ENCODE results near the gene MUTYH. TPM values are rescaled to one million over a fixed set of nuclear protein-coding genes. Genes with fewer than 3 reads are reported as not detected.
"Not testable (repeated sequence)": the region's sequence is repeated elsewhere in the genome, so short reads cannot be mapped to it uniquely, and the experiment has no call there.

MUTYH gene
- total RNA-seq, 1 experiment from 2014 or later, result 26.8 TPM

DNA sequence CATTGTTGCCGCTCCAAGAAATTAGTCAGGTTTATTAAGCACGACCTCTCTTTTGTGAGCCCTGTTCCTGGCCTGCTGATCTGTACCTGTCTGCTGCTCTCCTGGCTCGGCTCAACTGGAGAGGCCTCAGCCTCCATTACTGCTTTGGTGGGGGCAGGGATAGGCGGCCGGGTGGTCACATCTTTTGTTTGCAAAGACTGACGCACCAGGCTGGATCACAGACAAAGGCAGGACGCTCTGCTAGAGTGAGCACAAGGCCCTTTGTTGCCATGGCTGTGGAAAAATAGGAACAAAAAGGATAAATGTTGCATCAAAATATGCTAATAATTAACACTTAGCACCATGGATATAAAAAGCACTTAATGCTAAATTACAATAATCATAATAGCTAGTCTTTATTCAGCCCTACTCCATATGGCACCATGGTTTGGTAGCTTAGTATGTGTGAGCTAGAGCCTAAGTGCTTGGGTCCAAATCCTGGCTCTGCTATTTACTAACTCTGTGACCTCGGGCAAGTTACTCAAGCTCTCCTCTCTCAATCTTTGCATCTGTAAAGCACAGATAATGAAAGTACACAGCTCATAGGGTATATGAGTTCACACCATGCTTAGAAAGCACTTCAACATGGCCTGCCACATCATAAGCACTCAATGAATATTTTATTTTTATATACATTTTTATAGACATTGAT, 42.4 kb downstream of the MUTYH start:
- no TSS peak for BruUV-seq (replicated peaks)
- POLR2A ChIA-PET (ENCODE audit: low non-redundant PET), result no interaction called here
- no peak for DNase-seq (ENCODE audit: low spot score)

GRCh38 chr1:45291716-45292115, 48.5 kb downstream of the MUTYH start:
- intact Hi-C loops (cut with micrococcal nuclease; ENCODE audit: unreplicated experiment), result no loop called here
- no peaks in the 10 kb centered on the region for H3K9me3 ChIP-seq (ENCODE audit: low read depth, low read length, poor library complexity, severe bottlenecking)
- POLR2A ChIA-PET (ENCODE audit: low non-redundant PET), result no interaction called here

More for the DNA sequence above, 42.4 kb downstream of the MUTYH start:
- Histone ChIP-seq H3K4me3 (ENCODE audit: low read depth, low read length, poor library complexity, severe bottlenecking) (no peak overlapping the region), H3K9me3 (ENCODE audit: low read depth, low read length, poor library complexity, severe bottlenecking) (no peaks in the 10 kb centered on the region), H3K4me1 (ENCODE audit: insufficient read depth, low read length, poor library complexity, severe bottlenecking) (peaks cover 1% of the 10 kb centered on the region), H3K36me3 (ENCODE audit: insufficient read depth, low read length, poor library complexity, severe bottlenecking) (no peaks in the 10 kb centered on the region), H3K27ac (ENCODE audit: low read depth, low read length, poor library complexity, severe bottlenecking) (no peak overlapping the region), H3K27me3 (replicated peaks; ENCODE audit: insufficient read depth, low read depth, low read length, poor library complexity) (no peaks in the 10 kb centered on the region)
- TF ChIP-seq CTCF (conservative IDR thresholded peaks at IDR 0.05; ENCODE audit: low read depth, low read length) (no peak), EZH2 (IDR thresholded peaks at IDR 0.05; ENCODE audit: borderline replicate concordance, low read depth, low read length, poor library complexity, severe bottlenecking) (no peak)
- CTCF ChIA-PET, result interaction anchor here (1.5 kb wide), 1 partner anchor 283 kb away, joined by 3 read pairs; no protein-coding TSS in a partner anchor
- intact Hi-C loops (cut with micrococcal nuclease; ENCODE audit: unreplicated experiment), result no loop called here

GRCh38 chr1:45291002-45291401, 49.2 kb downstream of the MUTYH start:
- POLR2A ChIA-PET (ENCODE audit: low non-redundant PET); DNase-seq (ENCODE audit: low spot score); H3K27ac ChIP-seq (ENCODE audit: low read depth, low read length, poor library complexity, severe bottlenecking); H3K9me3 ChIP-seq (ENCODE audit: low read depth, low read length, poor library complexity, severe bottlenecking); H3K27me3 ChIP-seq (replicated peaks; ENCODE audit: insufficient read depth, low read depth, low read length, poor library complexity); H3K36me3 ChIP-seq (ENCODE audit: insufficient read depth, low read length, poor library complexity, severe bottlenecking); H3K4me3 ChIP-seq (ENCODE audit: low read depth, low read length, poor library complexity, severe bottlenecking); H3K4me1 ChIP-seq (ENCODE audit: insufficient read depth, low read length, poor library complexity, severe bottlenecking); intact Hi-C loops (cut with micrococcal nuclease; ENCODE audit: unreplicated experiment); BruUV-seq (replicated peaks): not testable (repeated sequence)
- CTCF ChIA-PET, result interaction anchor here (0.7 to 1.2 kb wide), 2 partner anchors 11 to 12 kb away, joined by 4 to 5 read pairs; no protein-coding TSS in a partner anchor

More at GRCh38 chr1:45291716-45292115, 48.5 kb downstream of the MUTYH start:
- TF ChIP-seq EZH2 (IDR thresholded peaks at IDR 0.05; ENCODE audit: borderline replicate concordance, low read depth, low read length, poor library complexity, severe bottlenecking) (no peak), CTCF (conservative IDR thresholded peaks at IDR 0.05; ENCODE audit: low read depth, low read length) (no peak)
- Histone ChIP-seq H3K36me3 (ENCODE audit: insufficient read depth, low read length, poor library complexity, severe bottlenecking) (no peaks in the 10 kb centered on the region), H3K4me3 (ENCODE audit: low read depth, low read length, poor library complexity, severe bottlenecking) (no peak overlapping the region), H3K27ac (ENCODE audit: low read depth, low read length, poor library complexity, severe bottlenecking) (no peak overlapping the region), H3K4me1 (ENCODE audit: insufficient read depth, low read length, poor library complexity, severe bottlenecking) (no peaks in the 10 kb centered on the region), H3K27me3 (replicated peaks; ENCODE audit: insufficient read depth, low read depth, low read length, poor library complexity) (no peaks in the 10 kb centered on the region)
- DNase-seq (ENCODE audit: low spot score), result no peak
- CTCF ChIA-PET, result interaction anchor here (1.2 kb wide), 1 partner anchor 12 kb away, joined by 4 read pairs; no protein-coding TSS in a partner anchor
- no TSS peak for BruUV-seq (replicated peaks)

DNA sequence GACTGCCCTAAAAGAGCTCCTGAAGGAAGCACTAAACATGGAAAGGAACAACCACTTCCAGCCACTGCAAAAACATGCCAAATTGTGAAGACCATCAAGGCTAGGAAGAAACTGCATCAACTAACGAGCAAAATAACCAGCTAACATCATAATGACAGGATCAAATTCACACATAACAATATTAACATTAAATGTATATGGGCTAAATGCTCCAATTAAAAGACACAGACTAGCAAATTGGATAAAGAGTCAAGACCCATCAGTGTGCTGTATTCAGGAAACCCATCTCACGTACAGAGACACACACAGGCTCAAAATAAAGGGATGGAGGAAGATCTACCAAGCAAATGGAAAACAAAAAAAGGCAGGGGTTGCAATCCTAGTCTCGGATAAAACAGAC, 53.7 kb downstream of the MUTYH start:
- BruUV-seq (replicated peaks); H3K9me3 ChIP-seq (ENCODE audit: low read depth, low read length, poor library complexity, severe bottlenecking); H3K27me3 ChIP-seq (replicated peaks; ENCODE audit: insufficient read depth, low read depth, low read length, poor library complexity); H3K27ac ChIP-seq (ENCODE audit: low read depth, low read length, poor library complexity, severe bottlenecking); H3K4me1 ChIP-seq (ENCODE audit: insufficient read depth, low read length, poor library complexity, severe bottlenecking); DNase-seq (ENCODE audit: low spot score); H3K4me3 ChIP-seq (ENCODE audit: low read depth, low read length, poor library complexity, severe bottlenecking); POLR2A ChIA-PET (ENCODE audit: low non-redundant PET); H3K36me3 ChIP-seq (ENCODE audit: insufficient read depth, low read length, poor library complexity, severe bottlenecking); CTCF ChIA-PET; intact Hi-C loops (cut with micrococcal nuclease; ENCODE audit: unreplicated experiment): not testable (repeated sequence)

GRCh38 chr1:45284858-45285257, 55.4 kb downstream of the MUTYH start:
- DNase-seq (ENCODE audit: low spot score); intact Hi-C loops (cut with micrococcal nuclease; ENCODE audit: unreplicated experiment): not testable (repeated sequence)

More at GRCh38 chr1:45284858-45285257, 55.4 kb downstream of the MUTYH start:
- H3K4me1 ChIP-seq (ENCODE audit: insufficient read depth, low read length, poor library complexity, severe bottlenecking); H3K27ac ChIP-seq (ENCODE audit: low read depth, low read length, poor library complexity, severe bottlenecking); H3K9me3 ChIP-seq (ENCODE audit: low read depth, low read length, poor library complexity, severe bottlenecking); POLR2A ChIA-PET (ENCODE audit: low non-redundant PET); H3K4me3 ChIP-seq (ENCODE audit: low read depth, low read length, poor library complexity, severe bottlenecking); H3K27me3 ChIP-seq (replicated peaks; ENCODE audit: insufficient read depth, low read depth, low read length, poor library complexity); CTCF ChIA-PET; H3K36me3 ChIP-seq (ENCODE audit: insufficient read depth, low read length, poor library complexity, severe bottlenecking); BruUV-seq (replicated peaks): not testable (repeated sequence)

Measured in A673 (cell line).